ENCODE measurements around the gene CFAP45.

CFAP45 gene

DNA sequence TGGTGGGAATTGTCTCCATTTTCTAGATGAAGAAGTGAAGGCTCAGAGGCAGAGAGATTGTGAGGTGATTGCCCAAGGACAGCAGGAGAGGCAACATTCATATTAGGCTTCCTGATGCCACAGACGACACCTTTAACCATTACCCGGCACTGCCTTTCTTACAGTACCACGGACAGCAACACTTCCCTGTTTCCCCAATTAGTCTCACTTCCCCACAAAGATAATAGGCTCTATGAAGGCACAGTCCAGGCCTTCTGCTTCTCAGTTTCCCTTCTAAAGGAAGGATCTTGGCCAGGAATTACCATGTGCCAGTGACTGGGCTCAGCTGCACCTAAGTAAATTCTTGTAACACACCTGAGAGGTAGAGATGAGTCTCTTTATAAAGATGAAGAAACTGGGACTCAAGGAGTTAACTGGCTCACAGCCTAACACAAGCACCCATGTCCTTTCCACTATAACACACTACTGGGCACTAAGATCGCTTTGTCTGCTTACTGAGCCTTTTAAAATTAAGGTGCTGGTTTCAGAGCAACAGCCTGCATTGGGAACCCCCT, 35.8 kb upstream of the CFAP45 start:
- no peak for DNase-seq

DNA sequence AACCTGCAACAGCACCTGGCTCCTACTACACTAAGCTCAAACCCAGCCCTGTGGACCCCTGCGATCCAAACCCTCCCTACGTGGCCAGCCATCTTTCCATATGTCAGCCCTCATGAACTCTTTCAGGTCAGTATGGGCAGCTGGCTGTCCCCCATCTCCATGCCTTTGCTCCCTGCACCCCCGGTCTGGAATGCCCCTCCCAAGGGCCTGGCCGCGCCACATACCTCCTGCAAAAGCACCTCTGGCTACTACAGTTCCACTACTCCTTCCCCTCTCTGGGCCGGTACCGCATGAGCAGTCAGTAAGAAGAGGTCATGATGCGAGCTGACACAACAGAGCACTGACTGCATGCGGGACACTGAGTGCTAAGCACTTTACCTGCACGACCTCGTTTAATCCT, 35.3 kb upstream of the CFAP45 start:
- DNase-seq = no peak

DNA sequence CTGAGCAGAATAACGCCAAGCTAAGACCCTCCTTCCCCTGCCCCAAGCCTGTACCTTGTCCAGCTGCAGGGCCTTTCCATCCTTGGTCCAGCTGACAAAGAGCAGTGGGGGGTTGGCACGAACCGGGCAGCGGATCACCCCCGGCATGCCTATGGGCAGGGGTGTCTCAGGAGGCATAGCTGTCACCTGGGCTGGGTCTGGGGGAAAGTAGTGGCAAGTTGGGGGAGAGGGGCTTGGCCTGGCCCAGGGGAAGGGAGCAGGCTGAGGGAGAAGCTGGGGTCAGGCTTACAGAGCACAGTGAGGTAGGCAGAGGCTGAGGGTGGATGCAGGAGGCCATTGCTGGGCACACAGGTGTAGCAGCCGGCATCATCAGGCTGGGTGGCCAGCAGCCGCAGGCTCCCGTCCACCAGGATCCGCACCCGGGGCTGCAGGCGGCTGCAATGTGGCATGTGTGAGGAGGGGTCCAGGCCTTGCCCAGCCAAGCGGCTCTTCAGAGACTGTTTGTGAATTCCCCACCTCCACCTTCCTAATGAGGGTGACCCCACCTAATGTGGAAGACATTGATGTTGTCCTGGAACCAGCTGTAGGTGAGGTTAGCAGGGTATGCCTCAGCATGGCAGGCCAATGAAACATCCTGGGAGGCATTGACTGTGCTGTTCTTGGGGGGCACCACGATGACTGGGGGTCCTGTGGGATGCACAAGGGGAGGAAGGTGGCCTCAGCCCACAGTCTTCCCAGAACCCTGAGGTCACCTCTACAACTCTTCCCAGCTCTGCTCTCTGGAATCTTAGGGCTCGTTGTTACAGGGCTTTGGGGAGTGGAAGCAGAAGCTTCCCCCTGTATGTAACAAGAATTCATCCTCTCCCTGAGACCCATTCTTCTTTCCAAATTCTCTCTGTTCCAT, 34.4 kb upstream of the CFAP45 start:
- DNase-seq = no peak

DNA sequence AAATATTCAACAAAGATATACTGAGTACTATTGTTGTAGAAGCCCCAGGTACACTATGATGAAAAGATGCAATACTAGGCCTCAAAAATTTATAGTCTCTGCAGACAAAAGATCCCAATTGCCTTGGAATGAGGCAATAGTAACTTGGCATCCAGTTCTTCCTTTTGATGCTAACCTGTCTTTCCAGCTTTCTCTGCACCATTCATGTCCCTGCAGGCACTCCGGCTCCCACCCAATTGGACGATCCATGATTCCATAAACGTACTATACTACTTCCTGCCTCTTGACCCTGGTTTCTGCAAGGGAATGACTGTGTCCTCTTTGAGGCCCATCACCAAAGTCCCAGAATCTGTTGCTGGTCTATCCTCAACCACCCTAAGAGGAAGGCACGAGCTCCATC, 33.4 kb upstream of the CFAP45 start:
- DNase-seq = no peak

DNA sequence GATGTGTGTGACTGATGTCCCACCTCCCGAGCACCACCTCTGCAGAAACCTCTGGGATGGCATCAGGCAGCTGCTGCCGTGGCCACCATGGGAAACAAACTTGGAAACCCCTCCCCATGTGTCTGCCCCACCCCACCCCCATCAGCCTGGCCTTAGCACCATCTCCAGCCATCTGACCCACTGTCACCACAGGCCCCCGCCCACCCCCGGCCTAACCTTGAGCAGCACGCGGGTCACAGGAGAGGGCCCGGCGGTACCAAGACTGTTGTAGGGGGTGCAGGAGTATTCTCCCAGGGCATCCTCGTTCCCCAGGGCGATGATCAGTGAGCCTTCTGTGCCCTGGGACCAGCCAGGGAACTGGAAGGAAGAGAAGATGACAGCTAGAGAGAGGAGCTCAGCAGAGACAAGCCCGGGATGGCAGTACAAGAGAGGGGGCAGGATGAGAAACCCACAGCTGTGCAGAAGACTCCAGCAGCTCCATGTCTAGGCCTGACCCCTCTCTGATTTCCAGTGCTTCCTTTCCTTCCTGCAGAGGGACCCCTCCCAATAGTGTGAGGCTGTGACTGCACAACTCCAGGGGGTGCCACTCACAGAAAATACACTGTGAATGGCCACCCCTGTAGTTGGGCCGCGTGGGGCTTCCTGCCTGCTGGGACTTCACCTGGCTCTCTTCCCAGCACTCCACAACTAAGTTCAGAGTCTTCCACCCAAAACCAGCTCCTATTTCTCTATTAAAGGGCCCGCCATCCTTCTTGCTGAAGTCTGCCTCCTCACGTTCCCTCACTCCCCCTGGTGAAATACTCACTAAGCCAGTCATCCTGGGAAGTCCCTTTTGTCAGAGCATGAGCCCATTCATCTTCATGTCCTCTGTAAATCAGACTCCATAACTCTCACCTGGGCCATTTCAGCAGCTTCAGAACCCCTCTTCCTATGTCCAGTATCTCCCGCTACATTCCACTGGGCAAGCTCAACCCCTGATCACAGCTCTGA, 32.6 kb upstream of the CFAP45 start:
- DNase-seq = no peak

DNA sequence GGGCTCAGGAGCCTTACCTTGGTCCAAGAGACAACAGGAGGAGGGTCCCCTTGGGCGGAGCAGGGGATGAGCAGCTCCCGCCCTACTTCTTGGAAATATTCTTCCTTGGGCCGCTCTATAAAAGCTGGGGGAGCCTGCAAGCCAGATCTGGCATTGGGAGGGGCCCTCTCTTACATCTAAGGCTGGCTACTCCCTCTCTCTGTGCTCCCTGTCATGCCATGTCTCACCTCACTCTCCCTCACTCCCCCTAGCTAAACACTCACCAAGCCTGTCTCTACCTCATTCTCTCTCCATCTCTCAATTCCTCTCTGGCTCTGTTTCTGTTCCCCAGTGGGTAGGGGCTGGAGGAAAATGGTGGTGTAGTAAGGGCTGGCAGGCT, 31.8 kb upstream of the CFAP45 start:
- DNase-seq = no peak

DNA sequence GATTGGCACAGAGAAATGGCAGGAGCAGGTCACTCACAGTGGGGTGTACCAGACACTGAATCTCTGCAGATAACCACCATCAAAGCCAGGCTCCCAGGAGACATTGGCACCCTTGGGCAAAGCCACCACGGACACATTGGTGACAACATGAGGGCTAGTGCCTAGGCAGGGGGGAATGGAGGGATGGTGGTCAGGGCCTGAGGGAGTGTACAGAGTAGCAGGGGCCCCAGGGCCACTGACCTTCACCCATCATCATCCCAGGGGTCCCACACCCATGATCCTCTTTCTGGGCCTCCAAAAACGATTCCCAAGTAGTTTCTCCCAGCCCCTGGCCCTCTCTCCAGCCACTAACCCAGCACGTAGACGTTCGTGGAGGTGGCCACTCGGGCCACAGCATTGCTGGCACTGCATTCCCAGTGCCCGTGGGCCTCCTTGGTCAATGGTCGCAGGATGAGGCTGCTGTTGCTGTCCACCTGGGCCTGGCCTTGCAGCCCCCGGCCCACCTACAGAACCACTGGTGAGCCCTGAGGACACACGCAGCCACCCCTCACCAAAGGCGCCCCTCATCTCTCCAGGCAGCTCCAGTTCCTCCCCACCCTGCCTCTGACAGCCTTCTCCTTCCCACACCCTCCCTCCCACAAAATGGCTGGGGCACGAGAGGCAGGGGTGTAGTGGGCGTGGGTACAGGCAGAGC, 31.3 kb upstream of the CFAP45 start:
- no peak for DNase-seq

DNA sequence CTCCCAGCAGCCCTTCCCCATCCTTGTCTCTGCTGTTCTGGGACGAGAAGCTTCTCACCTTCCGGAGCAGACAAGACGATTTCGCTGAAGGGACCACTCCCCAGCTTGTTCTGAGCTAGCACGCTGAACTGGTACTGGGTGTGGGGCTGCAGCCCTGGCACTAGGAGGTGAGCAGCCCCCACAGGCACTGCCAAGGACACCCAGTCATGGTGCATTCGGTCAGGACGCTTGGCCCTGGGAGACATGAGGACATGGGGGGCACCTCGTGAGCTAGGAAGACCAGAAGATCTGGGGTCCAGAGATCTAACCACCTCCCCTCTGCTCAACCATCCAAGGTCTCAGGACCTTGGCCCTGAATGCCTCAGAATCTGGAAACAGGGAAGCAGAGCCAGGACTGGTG, 30.7 kb upstream of the CFAP45 start:
- no peak for DNase-seq

DNA sequence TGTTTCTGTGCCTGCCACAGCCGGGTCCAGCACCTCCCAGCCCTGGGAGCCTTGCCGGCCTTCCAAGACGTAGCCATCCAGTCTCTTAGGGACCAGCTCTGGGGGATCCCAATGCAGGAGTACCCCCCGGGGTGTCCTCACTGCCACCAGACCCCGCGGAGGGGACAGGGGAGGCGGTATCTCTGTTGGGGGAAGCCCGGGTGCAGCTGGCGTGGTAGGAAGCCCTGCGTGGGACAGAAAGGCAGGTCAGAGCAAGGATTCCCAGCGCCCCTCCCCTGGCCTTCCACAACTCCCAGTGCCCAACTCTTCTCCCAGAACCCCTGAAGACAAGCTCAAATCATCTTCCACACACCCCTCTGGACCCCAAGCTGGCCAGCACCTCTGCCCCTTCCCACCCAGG, 30.3 kb upstream of the CFAP45 start:
- no peak for DNase-seq

DNA sequence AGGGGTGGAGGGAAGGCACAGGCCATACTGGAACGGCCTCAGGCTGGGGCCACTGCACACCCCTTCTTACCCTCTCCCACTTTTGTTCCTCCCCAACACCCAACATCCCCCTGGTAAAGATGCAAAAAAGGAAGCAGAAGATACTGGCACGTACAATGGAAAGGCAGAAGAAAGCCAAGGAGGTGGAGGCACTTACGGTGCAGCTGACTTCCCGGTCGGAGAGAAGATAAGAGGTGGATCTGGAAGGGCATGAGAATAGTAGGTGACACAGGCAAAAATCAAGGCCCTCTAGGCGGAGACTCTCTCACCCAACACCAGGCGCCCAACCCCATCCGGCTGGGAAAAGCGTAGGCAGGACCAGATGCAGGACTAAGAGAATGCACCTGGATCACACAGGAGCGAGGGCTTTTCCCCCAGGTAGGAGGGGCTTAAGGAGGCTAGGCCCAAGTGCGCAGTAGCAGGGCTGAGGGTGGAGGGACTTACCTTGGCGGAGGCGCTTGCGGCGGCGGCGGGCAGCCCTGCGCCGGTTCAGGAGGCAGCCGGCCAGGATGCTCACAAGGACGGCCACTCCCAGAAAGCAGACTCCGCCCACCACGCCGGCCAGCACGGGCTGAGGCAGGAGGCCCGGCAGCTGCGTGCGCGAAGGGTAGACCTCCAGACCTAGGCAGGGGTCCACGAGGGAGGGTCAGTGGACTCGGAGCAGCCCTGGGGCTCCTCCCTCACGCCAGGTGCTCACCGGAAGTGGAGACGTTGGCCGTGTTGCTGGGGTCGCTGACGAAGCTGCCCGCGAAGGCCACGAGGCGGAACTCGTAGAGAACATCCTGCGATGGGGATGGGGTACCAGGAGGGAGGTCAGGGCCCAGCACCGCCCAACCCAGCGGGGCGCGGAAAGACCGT, 29.4 kb upstream of the CFAP45 start:
- DNase-seq = no peak

DNA sequence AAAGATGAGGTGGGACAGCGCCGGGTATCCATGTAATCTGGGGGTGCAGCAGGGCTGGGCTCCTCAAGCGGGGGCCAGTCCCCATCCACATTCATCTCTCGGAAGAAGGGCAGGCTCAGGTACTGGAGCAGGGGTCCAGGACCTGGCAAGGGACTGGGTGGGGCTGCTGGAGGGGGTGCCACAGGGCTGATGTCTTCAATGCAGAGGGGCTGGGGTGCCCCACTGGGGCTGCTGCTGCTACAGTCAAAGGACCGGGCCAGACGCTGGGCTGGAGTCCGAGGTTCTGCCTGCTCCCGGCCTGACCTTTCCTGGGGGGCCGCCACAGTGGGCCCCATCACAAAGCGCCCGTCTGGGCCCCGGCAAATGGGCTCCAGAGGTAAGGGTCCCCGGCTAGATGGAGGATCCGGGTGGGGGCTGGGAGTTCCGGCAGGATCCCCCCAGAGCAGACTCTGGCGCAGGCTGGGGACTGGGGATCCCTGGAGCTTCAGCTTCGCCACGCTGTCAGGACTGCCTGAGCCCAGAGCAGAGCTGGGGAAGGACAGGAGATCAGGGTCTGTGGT, 28.6 kb upstream of the CFAP45 start:
- no peak for DNase-seq

DNA sequence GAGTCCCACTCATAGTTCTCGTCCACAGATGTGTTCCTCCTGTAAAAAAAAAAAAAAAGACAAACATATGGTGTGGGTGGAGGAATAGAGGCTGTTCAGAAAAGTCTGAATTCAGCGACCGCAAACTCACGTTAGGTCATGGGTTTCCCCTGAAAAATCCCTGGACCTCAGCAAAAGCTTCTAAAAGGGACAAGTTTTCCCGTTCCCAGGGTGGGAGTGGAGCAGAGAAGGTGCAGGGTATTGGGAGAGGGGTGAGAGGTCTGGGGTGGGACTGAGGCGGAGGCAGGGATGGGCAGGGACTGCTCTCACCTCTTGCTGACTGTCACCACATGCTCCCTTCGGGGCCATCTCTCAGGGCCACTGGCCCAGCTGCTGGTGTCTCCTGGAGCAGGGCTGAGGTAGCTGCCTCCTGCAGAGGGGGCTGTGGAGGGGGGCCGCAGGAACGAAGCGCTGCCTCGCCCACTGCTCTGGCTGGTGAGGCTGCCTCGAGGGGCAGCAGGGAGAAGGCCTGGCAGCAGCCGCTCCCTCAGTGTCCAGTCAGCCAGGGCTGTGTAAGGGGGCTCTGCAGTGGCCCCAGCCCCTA, 28.0 kb upstream of the CFAP45 start:
- DNase-seq = no peak

DNA sequence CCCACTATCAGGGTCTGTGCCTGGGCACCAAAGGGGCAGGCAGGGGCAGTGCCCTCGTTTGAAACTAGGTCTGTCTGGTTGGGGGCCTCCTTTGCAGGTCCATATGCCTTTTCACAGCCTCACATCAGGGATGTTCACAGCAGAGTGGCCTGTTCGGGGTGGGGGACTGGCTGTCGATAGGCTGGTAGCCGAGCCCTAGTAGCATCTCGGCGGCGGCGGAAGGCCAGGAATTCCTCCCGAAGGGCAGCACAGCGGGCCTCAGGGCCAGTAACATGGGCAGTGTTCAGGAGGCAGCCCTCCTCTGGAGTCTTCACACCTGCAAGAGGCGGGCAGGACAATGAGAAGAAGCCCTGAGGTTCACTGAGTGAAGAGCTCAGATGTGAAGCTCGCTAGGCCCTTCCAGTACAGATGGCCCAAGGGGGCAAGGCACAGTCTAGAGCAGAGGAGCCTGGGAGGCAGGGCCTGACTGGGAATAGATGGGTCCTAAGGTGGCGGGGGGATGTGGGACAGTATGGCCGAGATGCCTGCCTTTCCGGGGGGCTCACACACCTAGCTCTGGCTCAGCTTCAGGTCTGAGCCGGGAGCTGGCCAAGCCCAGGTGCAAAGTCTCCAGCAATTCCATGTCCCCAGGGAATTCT, 27.4 kb upstream of the CFAP45 start:
- DNase-seq = no peak

DNA sequence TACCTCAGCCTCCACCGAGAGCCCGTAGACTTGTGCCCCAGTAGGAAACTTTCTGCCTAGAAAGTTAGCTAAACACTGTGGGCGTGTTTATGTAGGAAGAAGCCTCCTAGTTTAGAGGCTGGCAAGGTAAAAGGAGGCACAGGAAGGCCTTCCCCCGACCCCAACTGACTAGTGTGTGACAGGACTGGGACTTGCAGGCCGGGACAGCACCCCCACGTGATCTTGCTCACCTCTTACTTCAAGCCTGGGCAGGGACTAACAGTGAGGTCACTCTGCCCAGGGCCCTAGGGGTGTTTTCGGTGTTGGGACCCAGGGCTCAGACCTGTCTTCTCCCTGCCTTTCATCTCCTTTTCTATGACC, 25.7 kb upstream of the CFAP45 start:
- peak; percentile 59 for DNase-seq

DNA sequence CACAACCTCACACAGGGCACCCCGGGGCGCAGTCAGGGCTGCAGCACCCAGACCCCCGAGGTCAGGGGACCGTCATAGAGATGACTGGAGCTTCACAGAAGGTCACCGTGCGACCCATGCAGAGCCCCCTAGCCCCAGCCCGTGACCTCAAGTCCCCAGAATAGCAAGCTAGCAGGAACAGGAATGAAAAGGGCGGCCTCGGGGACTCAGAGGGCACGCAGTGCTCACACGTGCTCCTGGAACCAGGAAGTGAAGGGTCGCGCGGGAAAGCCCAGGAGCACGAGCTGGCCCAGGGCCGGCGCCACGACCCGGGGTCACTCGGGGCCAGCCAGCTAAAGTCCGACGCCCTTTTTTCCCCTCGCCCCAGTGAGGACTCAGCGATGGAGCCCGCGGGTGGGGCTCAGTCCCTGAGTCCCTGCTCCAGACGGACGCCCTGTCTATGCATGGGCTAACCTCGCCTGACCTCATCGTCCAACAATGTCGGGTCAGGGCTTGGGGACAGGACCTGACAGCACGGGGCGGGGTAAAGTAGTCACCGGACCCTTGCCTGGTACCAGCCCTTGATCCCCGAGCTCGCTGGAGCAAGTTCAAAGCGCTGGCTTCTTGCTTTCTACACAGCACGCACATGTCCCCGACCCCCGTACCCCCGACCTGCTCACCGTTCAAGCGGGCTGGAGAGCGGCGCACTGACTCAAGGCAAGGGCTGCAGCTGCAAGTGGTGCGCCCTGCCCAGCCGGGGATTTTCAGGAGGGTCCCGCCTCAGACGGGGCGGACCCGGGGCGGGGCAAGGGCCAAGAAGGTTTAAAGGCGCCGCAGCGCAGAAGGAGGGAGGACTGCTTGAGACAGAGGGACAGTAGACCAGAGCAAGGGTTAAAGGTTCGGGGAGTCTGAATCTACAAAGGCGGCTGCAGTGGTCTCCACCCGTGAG, 25.1 kb upstream of the CFAP45 start, which contains the start of gene TAGLN2:
TSS of gene TAGLN2 (minus strand) at position 717 of the 928 bp plus-strand sequence. CDS start 4,998 bp downstream, outside the sequence.
- peak; percentile 93 for DNase-seq

DNA sequence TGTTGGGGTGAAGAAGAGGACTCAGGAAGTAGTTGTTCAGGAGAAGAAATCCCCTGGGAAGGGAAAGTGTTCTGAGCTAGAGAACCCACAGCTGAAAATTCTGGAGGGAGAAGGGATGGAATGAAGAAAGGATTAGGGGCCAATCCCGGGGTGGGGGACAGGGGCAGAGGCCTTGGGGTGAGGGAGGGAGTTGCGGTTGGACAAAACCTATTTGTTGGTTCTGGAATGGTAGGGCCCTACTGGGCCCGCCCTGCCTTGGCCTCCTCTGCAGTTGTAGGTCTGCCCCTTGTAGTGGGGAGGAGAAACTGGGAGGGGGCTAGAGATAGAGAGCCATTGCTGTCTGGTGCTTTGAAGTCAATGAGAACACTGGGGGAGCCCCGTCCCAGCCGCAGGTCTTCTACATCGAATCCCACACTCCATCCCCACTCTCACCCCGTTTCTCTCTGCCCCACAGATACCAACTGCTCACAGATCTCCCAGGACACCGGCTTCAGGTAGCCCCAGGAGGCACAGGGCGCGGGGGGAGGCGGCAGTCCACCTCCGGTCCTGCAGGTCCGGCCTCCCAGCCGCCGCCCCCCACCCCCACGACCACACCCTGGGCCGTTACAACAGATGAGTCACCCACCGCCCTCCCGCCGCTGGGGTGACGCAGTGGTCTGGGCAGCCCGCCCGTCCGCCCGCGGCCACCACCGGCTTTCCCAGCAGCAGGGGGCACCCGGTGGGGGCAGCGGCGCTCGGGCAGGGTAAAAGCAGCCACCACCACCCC, 24.2 kb upstream of the CFAP45 start:
- peak; percentile 69 for DNase-seq

DNA sequence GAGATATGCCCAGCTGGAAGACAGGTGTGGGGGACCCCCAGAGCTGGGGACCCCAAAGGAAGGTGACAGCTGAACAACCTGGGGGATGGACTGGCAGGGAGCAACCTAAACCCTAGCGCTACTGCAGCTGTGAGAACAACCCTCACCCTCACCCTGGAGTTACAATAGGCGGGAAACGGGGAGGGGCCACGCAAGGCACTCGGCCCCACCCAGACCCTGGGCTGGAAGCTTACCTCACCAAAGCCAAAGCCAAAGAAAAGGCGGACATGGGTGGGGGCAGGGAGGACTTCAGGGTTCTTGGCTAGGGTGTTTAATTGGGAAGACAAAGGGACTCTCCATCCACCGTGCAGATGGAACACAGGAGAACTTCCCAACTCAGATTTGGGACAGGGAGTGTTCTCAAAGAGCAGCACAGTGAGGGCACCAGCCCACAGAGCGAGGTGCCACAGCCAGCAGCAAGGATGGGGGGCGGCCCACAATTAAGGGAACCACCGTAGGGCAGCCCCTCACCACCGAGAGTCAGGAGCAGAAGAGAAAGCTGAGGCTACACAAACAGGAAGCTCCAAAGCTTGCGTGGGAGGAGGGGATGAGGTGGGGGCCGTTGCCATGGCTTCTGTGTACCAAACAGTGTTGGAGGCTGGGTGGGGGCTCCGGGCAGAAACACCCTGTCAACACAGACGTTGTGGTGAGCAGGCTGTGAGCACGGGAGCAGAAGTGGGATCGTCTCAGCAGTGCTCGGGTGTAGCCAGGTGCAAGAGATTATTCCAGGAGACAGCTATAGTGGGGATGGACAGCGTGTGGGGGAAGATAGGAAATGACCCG, 23.4 kb upstream of the CFAP45 start:
- peak; percentile 85 for DNase-seq
